Measurements from ENCODE around the gene RCOR2.

Gene RCOR2

DNA sequence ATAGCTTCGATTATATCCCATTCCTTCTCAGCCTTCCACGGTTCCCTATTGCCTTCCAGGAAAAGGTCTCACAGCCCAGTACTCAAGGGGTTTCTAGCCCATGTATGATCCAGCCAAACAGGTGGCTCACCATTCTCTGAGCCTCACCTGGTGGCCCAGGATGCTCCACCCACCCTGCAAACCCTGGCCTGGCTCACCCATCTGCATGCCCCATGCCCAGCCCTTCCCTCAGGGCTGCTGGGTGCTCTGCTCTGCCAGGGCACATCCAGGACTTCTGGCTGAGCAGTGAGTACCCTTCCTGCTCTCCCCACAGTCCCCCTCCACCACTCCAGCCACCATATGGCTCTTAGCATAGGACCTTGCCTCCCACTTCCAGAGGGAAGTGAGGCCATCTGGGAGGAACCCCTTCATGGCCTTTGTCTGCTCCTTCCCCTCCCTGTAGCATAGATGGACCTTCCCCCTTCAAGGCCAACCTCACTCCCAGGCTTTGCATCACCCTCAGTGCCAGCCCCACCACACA is 5.8 kb upstream of the RCOR2 start:
- no peak for DNase-seq (ENCODE audit: low read depth)

DNA sequence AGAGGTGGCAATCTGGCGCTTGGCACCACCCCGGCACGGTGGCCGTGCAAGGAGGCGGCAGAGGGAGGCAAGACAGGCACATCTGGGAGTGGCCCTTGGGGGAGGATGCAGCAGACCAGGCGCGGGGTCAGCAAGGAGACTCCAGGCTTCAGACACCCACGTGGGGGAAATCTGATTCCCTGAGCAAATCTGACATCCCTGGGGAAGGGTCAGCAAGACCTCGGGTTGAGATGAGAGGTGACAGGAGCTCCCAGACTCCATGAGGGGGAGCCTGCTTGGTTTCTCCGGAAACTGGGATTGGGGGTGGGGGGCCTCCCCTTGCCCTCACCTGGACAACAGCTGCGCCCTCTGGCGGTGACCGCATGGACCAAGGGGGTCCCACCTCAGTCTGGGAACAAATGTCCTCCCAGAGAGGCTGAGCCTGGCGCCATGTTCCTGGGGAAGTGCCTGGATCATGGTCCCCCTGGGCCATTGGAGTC is 4.0 kb upstream of the RCOR2 start:
- DNase-seq (ENCODE audit: low read depth), result peak; percentile 39

DNA sequence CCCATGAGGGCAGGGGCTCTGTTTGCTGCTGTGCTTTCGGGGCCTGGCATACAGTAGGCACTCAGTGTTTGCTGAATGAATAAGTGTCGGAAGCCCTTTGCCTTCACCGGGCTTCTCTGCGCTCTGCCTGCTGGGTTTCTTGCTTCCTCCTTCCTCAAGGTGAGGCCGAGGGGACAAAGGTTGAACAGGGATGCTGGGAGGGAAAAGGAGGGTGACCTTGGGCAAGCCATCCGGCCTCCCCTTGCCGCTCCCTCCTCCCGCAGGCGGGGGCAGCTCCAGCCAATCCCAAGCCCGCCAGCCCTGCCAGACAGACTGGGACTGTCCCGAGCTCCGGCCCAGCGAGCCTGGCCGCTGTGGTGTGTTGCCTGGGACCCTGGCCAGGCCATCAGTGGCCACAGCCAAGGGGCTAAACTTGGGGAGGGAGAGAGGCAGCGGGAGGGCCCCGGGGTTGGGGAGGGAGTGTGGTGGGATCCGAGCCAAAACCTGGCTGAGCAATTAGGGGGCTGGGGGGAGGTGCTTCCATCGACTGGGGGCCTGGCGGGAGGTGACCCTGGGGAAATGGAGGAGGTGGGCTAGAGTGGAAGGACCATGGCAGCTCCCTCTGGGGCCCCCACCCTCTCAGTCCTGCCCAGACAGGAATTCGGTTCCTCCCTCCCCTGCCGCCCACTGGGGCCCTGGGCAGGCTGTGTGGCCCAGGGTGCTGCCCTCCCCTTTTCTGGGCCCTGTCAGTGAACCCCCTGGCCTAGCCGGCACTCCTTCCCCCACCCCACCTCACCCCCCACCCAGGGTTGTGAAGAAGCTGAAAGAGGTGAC is 3.4 kb upstream of the RCOR2 start:
- no peak for DNase-seq (ENCODE audit: low read depth)

DNA sequence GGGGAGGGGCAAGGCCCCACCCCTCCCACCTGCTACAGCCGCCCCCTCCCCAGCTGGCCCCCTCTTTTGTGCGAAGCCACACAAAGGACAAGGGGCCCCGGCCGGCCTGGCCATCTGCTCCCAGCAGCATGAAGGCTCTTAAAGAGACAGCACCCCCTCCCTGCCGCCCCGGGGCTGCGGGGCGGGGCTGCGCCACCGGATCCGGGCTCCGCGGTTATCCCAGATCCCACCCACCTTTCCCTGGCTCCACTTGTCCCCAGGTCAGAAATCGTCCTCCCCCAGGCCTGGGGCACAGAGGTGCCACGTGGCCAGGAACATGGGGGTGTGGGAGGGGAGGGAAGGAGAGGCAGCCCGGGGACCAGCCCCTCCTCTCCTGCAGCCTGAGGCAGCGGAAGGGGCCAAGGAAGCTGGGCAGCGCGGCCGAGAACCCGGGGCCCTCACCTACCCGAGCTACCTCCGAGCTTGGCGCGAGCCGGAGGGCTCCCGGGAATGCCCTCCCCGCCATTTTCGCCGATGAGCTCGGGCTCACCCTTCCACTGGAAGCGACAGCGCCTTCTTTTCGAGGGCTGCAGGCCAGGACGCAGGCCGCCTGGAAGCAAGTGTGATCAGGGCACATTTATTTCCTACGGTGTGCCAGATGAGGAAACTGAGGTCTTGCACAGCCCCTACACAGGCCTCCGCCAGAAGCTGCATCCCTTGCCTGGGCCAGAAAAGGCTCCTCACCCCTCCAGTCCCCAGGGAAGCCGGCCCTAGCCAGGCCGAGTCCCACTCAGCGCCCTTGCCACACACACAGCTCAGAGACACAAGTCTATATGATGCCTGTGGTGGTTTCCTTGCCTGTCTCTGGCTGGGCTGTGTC is 2.5 kb upstream of the RCOR2 start:
- no peak for DNase-seq (ENCODE audit: low read depth)

DNA sequence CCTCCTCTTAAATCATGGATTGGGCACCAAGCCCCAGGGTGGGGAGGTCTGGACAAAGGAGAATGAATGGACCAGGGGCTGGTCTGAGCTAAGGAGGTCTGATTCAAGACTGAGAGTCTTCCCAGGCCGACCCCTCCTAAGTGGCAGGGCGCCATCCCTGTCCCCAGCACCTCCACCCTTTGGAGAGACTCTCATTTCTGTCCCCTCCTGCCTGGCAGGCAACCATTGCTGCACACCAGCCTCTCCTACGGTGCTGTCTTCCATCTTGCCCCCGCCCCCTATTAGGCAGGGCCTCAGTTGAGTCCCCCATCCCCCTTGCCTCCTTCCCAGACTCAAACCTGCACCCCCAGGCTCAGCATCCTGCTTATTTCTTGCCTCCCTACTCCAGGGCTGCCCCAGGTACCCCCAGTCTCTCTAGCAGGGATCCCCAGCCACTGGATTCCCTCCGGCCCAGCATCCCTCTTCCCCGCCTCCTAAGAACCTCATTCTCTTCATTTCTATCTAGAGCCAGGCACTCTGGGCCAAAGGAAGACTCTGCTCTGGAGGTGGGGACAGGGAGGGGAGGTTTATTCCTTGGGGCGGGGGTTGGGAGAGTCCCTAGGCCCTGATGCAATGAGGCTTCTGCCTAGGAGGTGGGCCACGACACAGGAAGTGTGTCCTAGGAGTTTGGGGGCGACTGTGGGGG is 1.7 kb upstream of the RCOR2 start:
- no peak for DNase-seq (ENCODE audit: low read depth)

DNA sequence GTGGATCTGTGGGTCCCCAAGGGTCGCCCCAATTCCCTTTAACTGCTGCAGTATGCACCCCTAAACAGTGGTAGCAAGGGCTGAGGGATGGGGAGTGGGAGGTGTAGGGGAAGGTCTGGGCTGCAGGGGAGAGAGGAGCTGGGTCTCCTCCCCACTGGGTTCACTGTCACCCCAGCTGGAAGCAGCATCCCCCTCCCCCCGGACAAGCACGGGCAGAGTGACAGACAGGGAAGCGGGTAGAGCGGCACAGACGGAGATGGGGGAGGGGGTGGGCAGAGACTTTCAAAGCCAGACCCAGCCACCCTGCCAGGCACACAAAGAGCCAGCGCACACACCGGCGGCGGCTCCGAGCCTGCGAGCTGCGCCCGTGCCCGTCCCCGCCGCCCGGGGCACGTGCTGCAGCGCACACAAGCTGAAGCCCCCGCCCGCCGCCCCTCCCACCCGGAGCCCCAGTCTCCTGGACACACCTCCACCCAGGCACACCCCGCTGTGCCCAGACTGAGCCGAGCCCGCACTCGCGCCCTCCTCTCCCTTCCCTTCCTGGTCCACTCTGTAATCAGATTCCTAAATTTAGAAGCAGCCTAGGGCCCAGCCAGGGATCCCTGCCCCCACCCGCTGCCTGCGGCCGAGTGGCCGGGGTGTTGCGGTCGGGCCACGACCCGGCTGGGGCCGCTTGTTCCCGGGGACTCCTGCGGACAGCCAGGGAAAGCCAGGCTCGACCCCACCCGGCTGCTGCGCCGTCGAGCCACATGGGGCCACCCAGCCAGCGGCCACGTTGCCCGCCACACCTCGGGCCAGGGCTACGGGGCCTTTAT is 935 bp upstream of the RCOR2 start:
- DNase-seq (ENCODE audit: low read depth), result peak; percentile 18

DNA sequence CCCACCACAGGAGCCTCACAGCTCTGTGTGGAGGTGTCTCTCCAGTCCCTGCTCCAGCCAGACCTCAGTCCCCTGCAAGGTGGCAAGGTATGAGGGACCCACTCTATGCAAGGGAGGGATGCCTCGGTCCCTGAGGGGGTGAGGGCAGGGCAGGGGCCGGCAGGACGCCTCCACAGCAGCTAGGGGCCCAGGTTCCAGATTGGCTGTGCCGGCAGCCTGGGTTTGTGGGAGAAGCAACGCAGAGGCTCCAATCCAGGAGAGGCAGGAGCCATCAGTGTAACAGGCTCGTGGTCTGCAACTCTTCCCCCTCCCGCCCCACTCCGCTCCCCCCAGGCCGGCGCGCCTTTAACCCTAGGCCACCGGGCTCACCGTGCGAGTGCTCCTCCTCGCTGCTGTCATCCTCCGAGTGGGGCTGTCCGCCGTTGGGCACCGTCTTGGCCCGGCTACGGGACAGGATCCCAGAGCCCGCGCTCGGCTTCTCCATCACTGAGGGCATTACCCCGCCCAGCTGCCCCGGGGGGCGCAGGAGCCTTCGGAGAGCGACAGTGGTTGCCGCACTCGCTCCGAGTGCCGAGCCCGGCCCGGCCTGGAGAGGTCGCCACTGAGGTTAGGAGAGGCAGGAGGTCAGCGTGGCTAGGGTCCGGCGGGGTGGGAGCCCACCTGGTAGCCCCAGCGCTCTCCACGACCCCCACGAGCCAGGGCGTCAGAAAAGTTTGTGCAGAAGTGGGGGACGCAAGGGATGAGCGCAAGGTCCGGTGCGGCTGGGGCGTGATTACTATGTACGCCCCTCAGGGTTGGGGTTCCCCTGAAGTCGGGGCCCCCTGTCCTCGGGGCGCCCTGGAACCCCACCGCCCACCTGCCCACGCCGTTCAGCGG is 765 bp downstream of the RCOR2 start:
- DNase-seq (ENCODE audit: low read depth), result peak; percentile 40

DNA sequence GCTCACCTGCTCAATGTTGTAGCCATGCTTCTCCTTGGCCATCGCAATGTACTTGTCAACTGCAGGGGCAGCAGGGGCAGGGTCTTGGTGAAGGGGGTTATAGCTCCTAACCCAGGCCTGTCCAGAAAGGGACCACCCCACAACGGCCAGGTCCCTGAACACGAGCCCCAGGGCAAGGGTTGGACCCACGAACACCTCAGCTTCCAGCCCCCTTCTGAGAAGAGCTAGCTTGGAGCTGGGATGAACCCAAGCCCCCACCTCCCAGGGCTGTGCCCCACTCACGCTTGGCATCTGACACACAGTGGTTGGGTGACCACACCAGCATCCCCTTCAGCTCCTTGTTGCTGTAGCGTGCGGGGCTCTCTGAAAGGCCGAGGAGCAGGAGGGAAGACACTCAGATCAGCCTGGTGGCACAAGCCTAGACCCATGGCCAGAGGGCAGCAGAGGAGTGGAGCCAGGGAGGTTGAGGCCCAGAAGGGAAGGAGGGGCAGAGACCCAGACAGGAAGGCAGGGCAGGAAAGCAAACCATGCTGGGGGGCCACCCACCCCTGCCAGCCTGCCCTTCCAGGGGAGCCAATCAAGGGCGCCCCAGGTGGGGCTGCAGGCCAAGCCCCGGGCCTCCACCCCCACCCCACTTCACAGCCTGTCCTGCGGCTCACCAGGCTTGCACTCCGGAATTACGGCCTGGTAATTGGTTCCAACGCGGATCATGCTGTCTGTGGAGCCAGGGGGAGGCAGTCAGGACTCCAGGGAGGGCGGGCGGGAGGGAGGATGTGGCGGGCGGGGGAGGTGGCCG is 1.9 kb downstream of the RCOR2 start:
- DNase-seq (ENCODE audit: low read depth), result no peak

DNA sequence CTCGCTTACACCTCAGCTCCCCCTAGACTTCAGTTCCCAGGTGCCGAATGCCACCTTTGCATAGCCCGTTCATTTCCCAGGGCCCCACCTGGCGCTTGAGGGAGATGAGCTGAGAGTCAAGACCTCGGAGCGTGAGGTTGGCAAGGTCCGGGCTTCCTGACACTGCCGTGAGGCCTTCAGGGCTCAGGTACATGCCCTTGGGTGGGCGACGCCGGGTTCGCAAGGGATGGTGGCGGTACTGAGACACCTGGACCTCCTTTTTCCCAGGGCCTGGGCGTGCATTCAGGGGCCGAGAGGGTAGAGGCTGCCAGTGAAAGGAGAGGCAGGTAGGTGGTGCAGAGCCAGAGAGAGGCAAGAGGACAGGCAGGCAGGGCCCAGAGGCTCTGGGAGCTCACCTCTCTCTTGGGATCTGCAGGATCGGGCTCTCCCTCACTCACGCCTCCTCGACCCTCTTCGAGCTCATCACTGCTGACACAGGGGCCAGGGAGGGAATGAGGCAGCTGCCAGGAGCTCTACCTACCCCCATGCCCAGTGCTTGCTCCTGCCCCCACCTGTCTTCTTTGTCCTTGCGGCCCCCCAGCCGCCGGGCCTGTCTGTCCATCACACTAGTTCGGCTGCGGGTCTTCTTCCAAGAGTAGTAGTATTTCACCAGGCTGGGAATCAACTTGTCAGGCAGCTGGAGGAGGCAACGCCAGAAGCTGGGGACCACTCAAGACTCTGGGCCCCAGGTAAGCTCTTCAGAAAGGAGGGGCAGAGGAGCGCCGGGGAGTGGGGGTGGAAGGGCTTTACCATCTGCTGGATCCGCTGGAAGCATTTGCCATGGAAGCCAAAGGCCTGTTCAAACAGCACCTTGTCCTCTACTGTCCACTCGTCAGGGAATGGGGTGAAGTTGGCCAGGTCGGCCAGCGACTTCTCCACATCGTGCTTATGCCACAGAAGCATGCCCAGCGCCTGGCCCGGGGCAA is 2.8 kb downstream of the RCOR2 start:
- no peak for DNase-seq (ENCODE audit: low read depth)

DNA sequence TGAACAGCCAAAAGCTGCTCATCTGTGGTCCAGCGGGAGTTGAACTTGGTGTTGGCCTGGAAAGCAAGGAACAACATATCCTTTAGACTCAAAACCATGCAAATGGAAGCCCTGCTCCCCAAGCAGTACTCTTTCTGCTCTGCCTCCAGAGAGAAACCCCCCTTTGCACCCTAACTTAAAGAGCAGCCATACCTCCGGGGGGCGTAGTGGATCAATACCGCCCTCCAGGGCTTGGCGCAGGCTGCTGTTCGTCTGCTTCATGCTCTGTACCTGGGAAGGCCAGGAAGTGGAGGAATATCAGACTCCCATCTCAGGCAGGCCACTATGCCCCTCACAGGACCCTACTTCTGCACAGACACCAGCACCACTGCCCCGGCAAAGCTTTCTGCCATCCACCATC is 4.3 kb downstream of the RCOR2 start:
- DNase-seq (ENCODE audit: low read depth), result no peak

DNA sequence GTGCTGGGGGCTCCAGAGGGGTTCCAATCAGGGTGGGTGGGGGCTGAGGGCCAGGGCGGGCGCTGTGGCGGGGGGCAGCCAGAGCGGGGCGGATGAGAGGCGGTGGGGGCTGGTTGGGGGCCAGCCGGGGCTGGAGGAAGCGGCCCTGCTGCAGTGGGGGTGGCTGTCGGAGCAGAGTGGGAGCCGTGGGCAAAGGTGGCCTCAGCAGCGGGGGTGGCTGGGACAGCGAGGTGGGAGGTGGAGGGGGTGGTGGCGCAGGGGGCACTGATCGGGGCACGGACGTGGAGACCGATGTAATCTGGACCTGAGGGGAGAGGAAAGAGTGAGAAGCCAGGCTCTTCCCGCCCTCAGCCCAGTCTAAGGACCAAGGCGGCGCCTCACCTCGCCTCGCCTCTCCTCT is 5.1 kb downstream of the RCOR2 start:
- DNase-seq (ENCODE audit: low read depth), result no peak

DNA sequence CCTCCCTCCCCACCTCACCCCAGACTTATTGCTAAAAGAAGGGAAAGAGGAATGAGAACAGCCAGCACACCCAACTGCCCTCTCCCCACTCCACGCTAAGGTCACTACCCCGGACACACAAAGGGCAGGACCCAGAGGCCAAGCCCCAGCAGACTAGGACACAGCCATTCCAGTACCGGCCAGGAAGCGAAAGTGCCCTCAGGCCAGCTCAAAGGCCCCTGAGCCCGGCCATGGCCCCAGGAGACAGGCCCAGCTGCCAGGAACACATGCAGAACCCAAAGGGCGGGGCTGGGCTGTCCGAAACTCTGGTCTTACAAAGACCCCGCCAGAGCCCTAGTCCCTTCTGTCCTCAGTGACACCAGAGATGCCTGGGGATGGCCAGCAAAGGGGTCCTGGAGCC is 5.5 kb downstream of the RCOR2 start:
- no peak for DNase-seq (ENCODE audit: low read depth)

DNA sequence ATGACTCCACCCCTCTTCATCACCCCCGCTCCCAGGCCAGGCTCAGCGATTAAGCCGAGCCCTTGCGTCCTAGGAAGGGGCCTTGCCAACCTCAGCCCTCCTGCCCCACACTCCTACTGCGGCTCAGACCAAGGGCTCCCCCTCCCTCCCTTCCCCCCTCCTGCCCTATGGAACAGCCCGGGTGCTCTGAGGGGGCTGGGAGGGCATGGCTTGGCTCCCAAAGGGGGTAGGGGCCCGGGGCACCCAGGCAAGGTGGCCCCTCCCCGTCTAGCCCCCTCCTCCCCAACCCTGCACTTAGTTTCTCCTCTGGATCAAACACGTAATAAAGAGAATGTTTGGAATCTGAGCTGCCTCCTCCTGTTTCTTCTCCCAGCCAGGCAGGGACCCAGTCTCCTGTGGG is 6.3 kb downstream of the RCOR2 start:
- DNase-seq (ENCODE audit: low read depth), result no peak

DNA sequence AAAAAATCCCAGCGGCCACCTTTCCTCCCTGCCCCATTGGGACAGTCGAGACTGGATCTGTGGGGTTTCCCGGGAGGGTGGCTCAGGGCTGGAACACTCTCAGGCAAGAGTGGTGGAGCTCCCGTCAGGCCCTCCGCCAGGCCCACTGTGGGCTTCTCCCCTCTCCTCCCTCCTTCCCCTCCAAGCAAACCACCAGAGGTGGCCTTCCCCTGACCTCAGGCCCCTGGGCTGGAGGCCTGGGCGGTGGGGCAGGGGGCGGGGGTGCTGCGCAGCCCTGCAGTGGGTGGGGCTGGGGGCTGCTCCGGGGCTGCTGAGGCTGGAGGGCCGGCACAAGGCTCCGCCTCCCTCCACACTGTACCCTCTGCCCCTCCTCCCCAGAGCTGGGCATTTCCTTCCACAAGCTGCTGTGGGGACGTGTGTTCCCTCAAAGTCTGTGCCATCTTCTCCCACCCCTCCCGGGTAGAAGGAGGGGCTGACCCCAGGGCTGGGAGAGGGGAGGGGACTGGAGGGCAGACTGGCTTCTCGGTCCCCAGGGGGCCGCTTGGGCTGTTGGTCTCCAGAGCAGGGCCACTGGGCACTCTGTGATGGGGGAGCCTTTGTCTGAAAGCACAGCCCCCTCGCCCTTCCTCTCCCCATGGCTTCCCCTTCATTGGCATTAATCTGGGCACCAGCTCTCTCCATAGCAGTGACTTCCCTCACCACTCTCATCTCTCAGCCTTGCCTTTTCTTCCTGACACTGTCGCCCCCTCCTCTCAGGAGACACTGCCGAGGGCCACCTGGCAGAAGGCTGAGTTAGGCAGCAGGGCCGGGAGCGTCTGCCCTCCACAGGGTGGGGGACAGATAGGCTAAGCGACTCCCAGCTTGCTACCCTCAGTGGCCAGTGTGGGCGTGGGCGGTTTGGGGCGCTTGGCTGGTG is 7.1 kb downstream of the RCOR2 start:
- DNase-seq (ENCODE audit: low read depth), result no peak

DNA sequence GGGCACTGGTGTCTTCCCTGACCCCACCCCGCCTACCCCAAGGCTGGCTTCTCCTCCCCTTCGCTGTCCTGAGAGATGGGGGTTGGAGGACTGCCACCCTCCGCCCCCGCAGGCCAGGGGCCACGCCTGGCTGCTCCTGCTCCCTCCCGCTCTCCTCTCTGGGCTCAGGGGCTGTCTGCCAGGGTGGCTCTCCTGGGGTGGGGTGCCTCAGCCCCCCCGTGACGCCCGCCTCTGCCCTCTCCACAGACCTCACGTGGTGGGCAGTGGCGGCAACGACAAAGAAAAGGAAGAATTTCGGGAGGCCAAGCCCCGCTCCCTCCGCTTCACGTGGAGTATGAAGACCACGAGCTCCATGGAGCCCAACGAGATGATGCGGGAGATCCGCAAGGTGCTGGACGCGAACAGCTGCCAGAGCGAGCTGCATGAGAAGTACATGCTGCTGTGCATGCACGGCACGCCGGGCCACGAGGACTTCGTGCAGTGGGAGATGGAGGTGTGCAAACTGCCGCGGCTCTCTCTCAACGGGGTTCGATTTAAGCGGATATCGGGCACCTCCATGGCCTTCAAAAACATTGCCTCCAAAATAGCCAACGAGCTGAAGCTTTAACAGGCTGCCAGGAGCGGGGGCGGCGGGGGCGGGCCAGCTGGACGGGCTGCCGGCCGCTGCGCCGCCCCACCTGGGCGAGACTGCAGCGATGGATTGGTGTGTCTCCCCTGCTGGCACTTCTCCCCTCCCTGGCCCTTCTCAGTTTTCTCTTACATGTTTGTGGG is 8.1 kb downstream of the RCOR2 start:
- DNase-seq (ENCODE audit: low read depth), result no peak

DNA sequence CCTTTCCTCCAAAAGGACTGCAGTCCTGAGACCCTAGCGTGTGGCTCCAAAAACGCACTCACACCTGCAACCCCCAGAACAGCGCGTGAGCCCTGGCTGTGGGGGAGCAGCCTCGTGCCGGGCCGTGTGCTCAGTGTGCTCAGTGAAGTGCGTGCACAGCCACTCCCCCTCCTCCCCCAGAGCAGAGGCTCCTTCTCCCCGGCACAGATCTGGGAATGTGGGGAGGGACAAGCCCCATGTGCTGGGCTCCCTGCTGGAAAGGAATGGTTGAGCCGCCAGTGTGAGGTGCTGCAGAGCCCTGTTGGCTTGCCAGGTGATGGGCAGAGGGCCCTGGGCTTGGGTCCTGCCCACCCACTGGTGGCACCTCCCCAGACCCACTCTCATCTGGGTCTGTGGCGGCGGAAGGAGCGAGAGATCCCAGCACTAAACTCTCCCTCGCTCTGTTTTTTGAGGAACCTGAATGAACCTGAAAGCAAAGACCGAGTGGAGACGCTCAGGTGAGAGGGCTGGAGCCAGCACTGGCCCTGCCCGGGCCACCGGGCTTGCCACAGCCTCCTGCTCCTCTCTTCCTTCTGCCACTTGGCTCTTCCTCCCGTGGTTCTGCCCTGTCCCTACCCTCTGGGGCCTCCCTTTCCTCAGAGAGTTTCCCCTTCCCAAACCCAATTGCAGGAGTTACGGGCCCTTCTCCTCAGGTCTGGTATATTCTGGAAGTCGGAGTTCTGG is 9.0 kb downstream of the RCOR2 start:
- no peak for DNase-seq (ENCODE audit: low read depth)

Data from activated T-cell treated with anti-CD3 and anti-CD28 coated beads for 48 hours (primary cell).